ENCODE data around the gene TTC23L. TPM values are rescaled to one million over a fixed set of nuclear protein-coding genes. Genes with fewer than 3 reads are reported as not detected.
"Not testable (repeated sequence)": the region's sequence is repeated elsewhere in the genome, so short reads cannot be mapped to it uniquely, and the experiment has no call there.

Gene TTC23L
- polyA plus RNA-seq, 3 donors, result 2.9 to 4.0 (median 4.0) TPM

DNA sequence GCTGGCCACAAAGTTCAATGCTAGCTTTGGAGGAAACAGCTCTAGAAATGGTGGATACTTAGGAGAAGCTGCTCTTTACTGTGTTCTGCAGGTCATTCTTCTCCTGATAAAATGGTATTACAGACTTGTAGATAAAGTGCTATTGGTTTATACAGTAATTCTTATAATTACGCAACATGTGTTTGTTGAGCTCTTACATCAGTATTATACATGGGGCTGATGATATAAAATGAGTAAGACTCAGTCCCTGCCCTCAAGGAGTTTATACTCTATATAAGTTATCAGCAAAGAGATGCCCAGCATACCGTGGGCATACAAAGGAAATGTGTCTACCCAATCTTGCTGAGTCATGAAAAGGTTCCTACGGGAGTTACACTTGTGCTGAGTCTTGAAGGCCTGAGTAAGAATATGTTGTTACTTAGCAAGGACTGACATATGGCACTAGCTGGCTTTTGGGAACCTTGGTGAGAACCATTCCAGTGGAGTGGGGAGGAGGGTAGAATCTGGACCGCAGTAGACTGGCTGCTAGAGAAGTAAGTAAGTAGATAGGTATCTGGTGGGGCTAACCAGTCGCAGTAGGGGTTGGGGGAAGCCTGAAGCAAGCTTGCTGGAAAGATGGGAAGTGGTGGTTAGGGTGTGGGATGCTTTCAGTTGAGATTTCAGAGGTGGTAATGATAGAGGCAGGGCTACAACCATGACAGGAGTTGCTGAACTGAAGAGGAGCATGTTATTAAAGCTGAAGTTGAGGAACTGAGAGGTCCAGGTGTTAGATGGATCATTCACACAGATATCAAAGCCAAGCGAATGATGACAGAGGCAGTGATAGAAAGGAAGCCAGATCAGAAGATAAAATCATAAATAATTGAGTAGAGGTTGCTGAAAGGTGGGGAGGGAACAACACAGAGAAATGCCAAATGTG lies 11.1 kb upstream of the TTC23L start:
- no peak for DNase-seq (ENCODE audit: extremely low read depth in 1 of 11, low read depth in 9 of 11, low spot score in 4 of 11)

DNA sequence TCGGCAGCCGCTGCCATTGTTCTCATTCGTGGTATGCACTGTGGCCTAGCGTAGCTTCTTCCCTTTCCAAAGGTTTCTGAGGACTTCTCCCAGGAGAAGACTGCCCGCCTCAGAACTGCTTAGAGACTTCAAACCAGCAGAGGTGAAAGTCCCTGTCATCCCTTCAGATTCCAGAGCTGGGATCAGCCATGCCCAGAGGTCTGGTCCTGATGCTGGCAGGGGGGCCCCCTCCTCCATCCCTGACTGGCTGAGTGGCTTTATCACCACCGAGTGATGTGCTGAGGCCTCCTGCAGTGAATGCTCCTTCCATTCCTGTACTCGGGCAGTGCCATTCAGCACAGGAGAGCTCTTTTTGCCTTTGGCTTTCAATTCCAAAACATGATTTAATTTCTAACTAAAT lies 8.1 kb upstream of the TTC23L start:
- not testable (repeated sequence) for DNase-seq (ENCODE audit: extremely low read depth in 1 of 11, low read depth in 9 of 11, low spot score in 4 of 11)

DNA sequence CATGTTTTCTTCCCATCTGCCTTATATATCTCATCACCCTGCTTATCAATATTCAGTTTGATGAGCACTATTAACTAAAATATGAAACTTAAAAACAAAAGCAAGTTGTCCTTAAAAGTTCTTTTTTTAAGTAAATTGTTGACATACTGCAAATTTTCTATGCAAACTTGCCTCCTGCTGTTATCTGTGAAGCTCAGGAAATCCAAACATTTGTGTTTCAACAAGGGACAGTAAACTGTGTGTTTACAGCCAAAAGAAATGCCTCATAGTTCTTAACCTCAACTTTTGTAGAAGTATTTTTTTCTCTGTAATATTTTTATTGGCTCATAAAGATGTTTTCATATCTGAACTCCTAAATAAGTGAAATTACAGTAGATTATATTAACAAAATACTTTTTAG lies 7.7 kb upstream of the TTC23L start:
- no peak for DNase-seq (ENCODE audit: extremely low read depth in 1 of 11, low read depth in 9 of 11, low spot score in 4 of 11)

DNA sequence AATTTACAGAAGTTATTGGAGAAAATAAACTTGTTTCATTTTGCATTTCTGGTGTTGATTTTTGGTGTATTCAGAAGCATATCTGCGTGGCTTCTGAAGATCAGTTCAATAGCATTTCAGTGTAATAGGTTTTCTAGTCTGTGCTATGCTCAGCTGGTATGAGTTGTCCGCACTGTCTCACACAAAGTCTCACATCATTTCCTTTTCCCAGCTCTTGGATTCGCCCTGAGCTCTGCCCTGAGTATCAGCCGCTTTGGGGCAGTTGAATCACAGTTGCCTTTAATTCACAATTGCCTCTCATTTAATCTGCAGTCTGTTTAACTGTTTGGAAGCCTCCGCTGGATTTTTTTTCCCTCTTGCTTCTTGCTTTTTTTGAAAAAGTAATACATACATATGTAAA lies 6.4 kb upstream of the TTC23L start:
- DNase-seq (ENCODE audit: extremely low read depth in 1 of 11, low read depth in 9 of 11, low spot score in 4 of 11), result no peak

DNA sequence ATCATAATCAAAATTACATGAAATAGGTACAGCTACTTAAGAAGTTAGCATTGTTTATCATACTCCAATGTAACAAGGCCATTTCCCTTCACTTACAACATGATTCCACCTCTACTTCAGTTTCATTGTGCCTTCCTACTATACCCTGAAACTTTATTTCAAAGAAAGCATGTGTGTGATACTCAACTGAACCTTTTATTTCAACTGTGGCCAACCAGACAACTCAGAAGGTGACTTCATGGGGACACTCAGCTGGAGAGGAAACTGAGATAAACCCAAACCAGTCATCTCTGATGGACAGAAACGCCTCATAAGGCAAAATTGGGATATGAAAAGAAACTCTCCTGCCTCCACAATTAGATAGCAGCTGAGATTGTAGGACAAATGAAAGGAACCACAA lies 5.9 kb upstream of the TTC23L start:
- DNase-seq (ENCODE audit: extremely low read depth in 1 of 11, low read depth in 9 of 11, low spot score in 4 of 11), result no peak

DNA sequence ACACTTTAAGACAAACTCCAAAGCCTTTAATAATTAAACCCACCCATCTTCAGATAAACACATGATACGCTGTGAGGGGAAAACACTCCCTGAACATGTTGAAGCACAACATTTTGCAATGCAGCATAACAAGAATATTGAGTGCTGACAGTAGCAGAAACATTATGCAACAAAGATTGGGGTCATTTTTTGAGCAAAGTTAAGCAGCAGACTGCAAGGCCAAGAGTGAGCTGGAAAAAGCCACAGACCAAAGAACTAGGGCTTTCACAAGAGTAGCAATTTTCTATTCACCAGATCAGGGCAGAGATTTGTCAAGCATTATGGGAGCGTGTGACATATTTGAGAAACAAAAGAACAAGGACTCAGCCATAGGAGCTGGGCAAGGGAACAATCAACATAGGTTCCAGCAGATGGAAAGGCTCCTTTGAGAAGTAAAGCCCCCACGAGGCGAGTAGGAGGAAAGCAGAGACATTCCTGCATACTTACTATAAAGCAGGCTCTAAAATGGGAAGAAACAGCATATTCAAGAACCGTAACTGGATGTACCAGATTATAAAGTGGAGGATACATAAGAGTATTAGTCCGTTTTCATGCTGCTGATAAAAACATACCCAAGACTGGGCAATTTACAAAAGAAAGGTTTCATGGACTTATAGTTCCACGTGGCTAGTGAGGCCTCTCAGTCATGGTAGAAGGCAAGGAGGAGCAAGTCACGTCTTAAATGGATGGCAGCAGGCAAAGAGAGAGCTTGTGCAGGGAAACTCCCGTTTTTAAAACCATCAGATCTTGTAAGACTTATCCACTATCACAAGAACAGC lies 4.8 kb upstream of the TTC23L start:
- DNase-seq (ENCODE audit: extremely low read depth in 1 of 11, low read depth in 9 of 11, low spot score in 4 of 11), result no peak

DNA sequence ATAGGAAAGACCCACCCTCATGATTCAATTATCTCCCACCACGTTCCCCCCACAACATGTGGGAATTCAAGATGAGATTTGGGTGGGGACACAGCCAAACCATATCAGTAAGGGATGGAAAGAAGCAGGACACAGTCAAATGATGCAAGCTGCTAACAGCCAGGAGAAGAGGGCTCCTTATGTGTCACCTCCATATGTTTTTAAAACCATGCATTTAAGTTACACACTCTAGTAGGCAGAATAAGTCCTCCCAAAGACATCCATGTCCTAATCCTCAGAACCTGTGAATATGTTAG lies 4.2 kb upstream of the TTC23L start:
- no peak for DNase-seq (ENCODE audit: extremely low read depth in 1 of 11, low read depth in 9 of 11, low spot score in 4 of 11)

DNA sequence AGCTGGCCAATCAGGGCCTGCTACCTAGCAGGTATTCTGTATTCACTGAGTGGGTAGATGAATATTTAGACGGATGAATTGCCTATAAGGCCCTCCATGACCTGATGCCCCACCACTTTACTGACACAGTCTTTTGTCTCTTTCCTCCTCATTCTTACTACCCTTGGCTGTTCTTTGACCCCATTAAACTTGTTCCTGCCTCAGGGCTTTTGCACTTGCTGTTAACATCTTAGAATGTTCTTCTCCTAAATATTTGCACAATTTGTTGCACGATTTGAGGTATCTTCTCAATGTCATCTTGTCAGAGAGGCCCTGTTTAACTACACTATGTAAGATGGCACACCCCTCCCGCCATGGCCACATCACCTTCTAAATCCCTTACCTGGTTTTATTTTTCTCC lies 3.3 kb upstream of the TTC23L start:
- DNase-seq (ENCODE audit: extremely low read depth in 1 of 11, low read depth in 9 of 11, low spot score in 4 of 11), result no peak

DNA sequence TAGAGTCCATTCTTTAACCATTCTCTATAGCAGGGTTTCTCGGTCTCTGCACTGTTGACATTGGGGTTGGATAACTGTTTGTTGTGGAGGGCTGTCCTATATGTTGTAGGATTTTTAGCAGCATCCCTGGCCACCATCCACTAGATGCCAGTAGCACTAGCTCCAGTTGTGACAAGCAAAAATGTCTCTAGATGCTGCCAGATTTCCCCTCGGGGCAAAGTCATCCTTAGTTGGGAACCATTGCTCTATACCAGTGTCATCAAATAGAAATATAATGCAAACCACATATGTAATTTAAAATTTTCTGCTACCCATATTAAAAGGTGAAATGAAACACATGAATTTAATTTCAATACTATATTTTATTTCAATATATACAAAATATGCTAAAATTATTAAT lies 2.9 kb downstream of the TTC23L start:
- DNase-seq (ENCODE audit: extremely low read depth in 1 of 11, low read depth in 9 of 11, low spot score in 4 of 11), result no peak

DNA sequence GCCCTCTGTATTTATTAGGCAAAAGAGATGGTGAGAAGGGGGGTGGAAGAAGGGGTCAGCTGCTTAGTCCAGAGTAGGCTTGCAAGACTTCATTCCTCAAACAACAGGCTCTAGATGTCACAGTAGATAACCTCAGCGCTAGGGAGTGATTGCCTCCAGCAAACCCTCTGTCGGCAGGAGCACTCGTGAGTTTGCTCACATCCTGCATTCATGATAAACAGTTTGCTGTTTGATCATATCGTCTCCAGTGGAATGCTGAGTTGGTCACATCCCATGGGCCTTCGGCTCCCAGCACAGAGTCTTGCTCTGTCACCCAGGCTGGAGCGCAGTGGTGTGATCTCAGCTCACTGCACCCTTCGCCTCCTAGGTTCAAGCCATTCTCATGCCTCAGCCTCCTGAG lies 3.6 kb downstream of the TTC23L start:
- DNase-seq (ENCODE audit: extremely low read depth in 1 of 11, low read depth in 9 of 11, low spot score in 4 of 11), result no peak

DNA sequence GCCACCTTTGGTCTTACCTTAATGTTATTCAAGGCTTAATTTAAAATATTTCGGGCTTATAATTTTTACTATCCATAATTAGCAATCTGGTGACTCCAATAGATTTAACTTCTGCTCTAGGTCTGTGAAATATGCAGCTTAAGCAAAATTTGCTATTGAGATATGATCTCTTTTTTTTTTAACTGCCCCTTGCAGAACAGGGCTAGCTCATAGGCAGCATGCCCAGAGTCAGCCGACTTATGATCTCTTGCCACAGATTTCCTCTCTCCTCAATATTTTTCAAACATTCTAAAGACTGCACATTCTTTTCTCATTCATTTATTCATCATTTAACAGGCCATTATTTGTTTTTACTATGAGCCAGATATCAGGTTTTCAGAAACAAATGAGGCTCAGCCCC lies 4.5 kb downstream of the TTC23L start:
- no peak for DNase-seq (ENCODE audit: extremely low read depth in 1 of 11, low read depth in 9 of 11, low spot score in 4 of 11)

DNA sequence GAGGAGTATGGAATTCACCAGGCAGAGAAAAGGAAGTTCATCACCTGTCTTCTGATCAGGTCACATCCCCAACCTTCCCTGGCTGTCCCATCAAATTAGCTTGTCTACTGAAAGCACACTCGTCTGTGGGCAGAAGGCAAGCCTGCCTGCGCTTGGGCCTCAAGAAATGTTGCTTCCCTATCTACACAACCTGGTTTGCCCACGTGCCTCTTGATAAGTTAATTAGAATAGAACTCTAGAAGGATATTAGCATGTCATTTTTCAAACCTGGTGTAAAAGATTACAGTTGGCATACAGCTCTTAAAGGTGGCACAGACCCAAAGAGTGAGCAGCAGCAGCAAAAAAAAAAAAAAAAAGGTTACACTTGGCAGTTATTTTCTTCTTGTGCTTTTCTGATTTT lies 5.1 kb downstream of the TTC23L start:
- no peak for DNase-seq (ENCODE audit: extremely low read depth in 1 of 11, low read depth in 9 of 11, low spot score in 4 of 11)

DNA sequence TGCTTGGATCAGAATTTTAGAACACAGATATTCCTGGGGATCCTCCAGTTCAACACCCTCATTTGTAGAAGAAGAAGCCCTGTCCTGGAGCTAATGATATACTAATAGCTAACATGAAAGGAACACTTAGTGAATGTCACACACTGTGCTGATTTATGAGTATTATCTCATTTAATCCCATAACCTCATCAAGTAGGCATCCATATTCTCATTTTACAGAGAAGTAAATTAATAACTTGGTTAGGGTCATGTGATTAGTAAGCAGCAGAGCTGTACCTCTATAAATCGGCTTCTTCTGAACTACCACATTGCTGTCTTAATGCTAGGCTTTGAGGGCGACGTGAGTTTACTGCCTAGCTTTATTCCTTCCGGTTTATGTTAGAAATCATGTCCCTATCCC lies 6.0 kb downstream of the TTC23L start:
- no peak for DNase-seq (ENCODE audit: extremely low read depth in 1 of 11, low read depth in 9 of 11, low spot score in 4 of 11)

DNA sequence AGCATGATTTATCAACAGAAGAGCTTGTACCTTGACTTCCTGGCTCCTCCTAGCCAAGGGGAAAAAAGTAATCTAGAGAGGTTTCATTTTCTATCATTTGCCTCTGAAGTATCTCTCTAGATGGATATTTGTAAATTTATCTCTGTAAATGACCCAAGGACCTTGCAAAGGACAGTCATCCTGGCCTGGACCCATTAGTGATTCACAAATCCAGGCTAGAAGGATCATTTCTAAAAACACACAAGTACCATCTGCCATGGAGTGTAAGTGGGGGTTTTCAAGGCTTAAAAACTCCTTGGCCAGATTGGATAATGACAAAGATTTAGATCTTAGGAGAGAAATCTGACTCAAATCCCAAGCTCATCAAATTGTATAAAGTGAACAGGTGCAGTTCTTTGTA lies 8.1 kb downstream of the TTC23L start:
- DNase-seq (ENCODE audit: extremely low read depth in 1 of 11, low read depth in 9 of 11, low spot score in 4 of 11), result no peak

DNA sequence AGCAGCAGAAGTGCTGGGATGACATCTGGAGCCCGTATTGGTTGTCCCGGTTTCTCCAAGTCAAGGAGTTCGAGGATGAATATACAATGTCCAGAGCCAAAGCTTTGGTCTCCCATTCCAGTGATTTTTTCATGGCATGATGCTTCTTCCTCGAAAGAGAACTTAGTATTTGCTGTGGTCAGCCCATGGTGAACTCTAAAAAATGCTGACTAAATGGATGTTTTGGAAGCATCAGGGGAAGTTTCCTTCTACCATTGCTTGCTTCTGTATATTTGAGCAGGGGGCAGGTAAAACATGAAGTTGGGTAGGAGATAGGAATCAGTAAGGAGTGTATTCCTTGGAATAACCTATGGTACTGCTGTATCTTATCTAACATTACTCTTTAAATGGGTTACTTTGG lies 8.6 kb downstream of the TTC23L start:
- DNase-seq (ENCODE audit: extremely low read depth in 1 of 11, low read depth in 9 of 11, low spot score in 4 of 11), result no peak

DNA sequence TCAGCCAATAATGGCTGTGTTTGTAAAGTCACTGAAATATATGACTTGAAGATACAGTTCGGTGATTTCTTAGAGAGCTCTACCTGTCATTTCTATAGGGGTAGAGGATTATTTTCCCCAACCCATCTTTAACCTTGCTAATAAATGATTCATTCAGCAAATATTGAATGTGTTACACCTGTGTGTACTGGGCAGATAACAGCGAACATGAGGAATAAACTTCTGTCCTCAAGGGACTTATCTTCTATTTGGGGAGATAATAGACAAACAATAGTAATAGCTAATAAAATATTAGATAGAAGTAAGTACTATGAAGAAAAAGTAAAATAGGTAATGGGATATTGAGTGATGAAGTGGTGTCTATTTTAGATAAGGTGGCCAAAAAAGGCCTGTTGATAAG lies 9.3 kb downstream of the TTC23L start:
- DNase-seq (ENCODE audit: extremely low read depth in 1 of 11, low read depth in 9 of 11, low spot score in 4 of 11), result no peak

DNA sequence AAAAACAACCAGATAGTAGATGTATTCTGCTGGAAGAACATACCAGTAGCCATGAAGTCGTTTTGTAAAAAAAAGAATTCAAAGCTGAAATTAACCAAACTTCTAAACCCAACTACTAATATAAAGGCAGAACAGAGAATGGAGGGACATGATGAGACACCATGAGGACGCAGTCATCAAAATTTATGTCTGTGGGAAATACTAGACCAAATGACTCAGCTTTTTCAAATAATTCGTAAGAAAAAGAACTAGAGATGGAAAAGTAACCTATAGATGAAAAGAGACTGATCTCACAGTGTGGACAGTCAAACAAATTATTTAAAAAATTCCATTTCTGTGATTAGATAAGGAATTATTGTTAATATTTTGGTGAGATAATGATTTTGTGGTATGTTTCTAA lies 10.3 kb downstream of the TTC23L start:
- no peak for DNase-seq (ENCODE audit: extremely low read depth in 1 of 11, low read depth in 9 of 11, low spot score in 4 of 11)

DNA sequence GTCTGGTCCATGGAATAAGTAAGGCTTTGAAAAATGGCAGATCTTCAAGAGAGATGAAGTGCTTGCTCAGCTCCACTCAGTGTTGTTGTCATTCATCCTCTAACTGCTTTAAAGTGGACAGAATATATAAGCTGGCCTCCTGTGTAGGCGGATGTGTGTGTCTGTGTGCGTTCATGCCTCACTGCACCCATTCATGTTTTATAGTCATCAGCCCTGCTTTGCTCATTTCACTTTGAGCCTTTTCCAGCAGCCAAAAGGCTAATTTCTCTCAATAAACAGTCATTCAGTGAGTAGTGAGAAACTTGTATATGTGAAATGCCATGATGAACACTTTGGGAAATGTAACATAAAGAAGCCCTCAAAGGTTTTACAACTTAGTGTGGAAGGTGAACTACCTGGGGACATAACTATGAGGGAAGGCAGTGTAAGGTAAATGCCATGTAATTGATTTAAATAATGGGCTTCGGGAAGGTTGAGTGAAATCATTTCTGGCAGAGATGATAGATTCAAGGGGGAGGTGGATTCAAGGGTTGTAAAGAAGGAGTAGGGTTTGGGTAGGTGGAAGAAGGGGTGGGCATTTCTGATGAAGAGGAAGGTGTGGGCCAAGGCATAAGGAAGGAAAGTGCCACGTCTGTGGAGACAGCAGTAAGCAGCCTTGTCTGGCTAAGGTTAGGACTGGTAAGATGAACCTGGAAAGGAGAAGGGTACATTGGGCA lies 15.7 kb downstream of the TTC23L start:
- peak in 4 of 11 donors; percentile 15 to 39 (median 28) for DNase-seq (ENCODE audit: extremely low read depth in 1 of 11, low read depth in 9 of 11, low spot score in 4 of 11)

DNA sequence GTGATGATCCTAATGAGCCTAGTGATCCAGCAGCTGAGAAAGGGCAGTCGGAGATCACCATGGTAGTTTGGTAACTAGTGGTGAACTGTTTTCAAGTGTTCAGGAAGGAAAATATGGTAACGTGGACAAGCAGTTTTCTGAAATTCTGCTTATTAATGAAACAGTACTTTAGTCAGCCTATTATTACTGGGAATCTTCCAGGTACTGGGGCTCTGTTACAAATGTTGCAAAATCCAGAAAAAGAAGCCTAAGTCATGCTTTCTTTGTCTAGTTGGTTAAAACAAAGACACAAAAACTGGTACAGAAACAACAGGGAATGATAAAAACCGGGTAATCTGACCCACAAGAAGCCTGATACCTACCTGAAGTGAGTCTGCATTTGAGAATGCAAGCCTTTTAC lies 18.2 kb downstream of the TTC23L start:
- no peak for DNase-seq (ENCODE audit: extremely low read depth in 1 of 11, low read depth in 9 of 11, low spot score in 4 of 11)

DNA sequence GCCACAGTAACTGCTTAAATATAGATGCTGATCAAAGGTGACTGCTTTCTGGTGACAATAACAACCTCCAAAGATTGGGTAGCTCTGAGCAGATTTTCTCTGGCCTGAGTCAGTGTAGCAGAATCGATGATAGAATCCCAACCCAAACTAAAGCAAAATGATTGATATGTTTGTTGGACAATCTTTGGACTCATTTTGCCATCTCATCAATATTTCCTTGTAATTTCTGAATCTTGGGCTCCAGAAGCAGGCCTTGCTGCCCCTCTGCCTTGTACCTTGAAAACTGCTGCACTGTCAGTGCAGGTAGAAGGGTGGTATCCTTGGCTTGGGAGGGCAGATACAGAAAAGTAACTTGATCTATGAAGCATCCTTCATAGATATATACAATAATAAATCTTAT lies 18.9 kb downstream of the TTC23L start:
- DNase-seq (ENCODE audit: extremely low read depth in 1 of 11, low read depth in 9 of 11, low spot score in 4 of 11), result no peak
